ENCODE measurements around the gene IGSF3. TPM values are rescaled to one million over a fixed set of nuclear protein-coding genes. Genes with fewer than 3 reads are reported as not detected.
A peak's percentile ranks its signal among the peaks of the same experiment; 100 is the strongest.
"Not testable (repeated sequence)": the region's sequence is repeated elsewhere in the genome, so short reads cannot be mapped to it uniquely, and the experiment has no call there.

IGSF3 gene
- total RNA-seq, 1 donor from 2014 or later: 43.3 TPM

- not testable (repeated sequence) for H3K4me3 Mint-ChIP-seq (ENCODE audit: low read depth); H3K27ac Mint-ChIP-seq; H3K27me3 Mint-ChIP-seq; DNase-seq (ENCODE audit: low spot score, unreplicated experiment); H3K36me3 Mint-ChIP-seq (ENCODE audit: insufficient read depth); H3K9me3 Mint-ChIP-seq (ENCODE audit: low read depth)
- H3K4me1 Mint-ChIP-seq (ENCODE audit: low read depth): peaks cover 16% of the 10 kb centered on the region
- peak; percentile 20 for TF ChIP-seq CTCF (IDR thresholded peaks at IDR 0.05; ENCODE audit: unreplicated experiment)
These were observed 49.7 kb downstream of the IGSF3 start for GRCh38 chr1:116617808-116618207.

GRCh38 chr1:116613825-116614224, 53.7 kb downstream of the IGSF3 start:
- H3K27me3 Mint-ChIP-seq; H3K36me3 Mint-ChIP-seq (ENCODE audit: insufficient read depth); H3K9me3 Mint-ChIP-seq (ENCODE audit: low read depth); H3K4me1 Mint-ChIP-seq (ENCODE audit: low read depth); DNase-seq (ENCODE audit: low spot score, unreplicated experiment); H3K27ac Mint-ChIP-seq; H3K4me3 Mint-ChIP-seq (ENCODE audit: low read depth): not testable (repeated sequence)

GRCh38 chr1:116609801-116610371, 57.6 kb downstream of the IGSF3 start:
- H3K4me1 Mint-ChIP-seq (ENCODE audit: low read depth); H3K4me3 Mint-ChIP-seq (ENCODE audit: low read depth); H3K36me3 Mint-ChIP-seq (ENCODE audit: insufficient read depth); H3K9me3 Mint-ChIP-seq (ENCODE audit: low read depth); H3K27me3 Mint-ChIP-seq; DNase-seq (ENCODE audit: low spot score, unreplicated experiment); H3K27ac Mint-ChIP-seq: not testable (repeated sequence)

GRCh38 chr1:116608841-116609240, 58.7 kb downstream of the IGSF3 start:
- H3K9me3 Mint-ChIP-seq (ENCODE audit: low read depth); H3K36me3 Mint-ChIP-seq (ENCODE audit: insufficient read depth); DNase-seq (ENCODE audit: low spot score, unreplicated experiment); H3K27ac Mint-ChIP-seq; H3K27me3 Mint-ChIP-seq; H3K4me1 Mint-ChIP-seq (ENCODE audit: low read depth); H3K4me3 Mint-ChIP-seq (ENCODE audit: low read depth): not testable (repeated sequence)

- H3K27ac Mint-ChIP-seq; H3K9me3 Mint-ChIP-seq (ENCODE audit: low read depth); H3K36me3 Mint-ChIP-seq (ENCODE audit: insufficient read depth): not testable (repeated sequence)
These were observed 59.4 kb downstream of the IGSF3 start for GRCh38 chr1:116608151-116608550.

GRCh38 chr1:116607463-116607862, 60.1 kb downstream of the IGSF3 start:
- H3K4me3 Mint-ChIP-seq (ENCODE audit: low read depth); H3K27me3 Mint-ChIP-seq; DNase-seq (ENCODE audit: low spot score, unreplicated experiment); H3K27ac Mint-ChIP-seq; H3K36me3 Mint-ChIP-seq (ENCODE audit: insufficient read depth); H3K4me1 Mint-ChIP-seq (ENCODE audit: low read depth); H3K9me3 Mint-ChIP-seq (ENCODE audit: low read depth): not testable (repeated sequence)

More at GRCh38 chr1:116608151-116608550, 59.4 kb downstream of the IGSF3 start:
- H3K4me3 Mint-ChIP-seq (ENCODE audit: low read depth); H3K27me3 Mint-ChIP-seq; DNase-seq (ENCODE audit: low spot score, unreplicated experiment); H3K4me1 Mint-ChIP-seq (ENCODE audit: low read depth): not testable (repeated sequence)

GRCh38 chr1:116606067-116606466, 61.5 kb downstream of the IGSF3 start:
- H3K27ac Mint-ChIP-seq; H3K9me3 Mint-ChIP-seq (ENCODE audit: low read depth); H3K27me3 Mint-ChIP-seq; H3K4me1 Mint-ChIP-seq (ENCODE audit: low read depth); H3K36me3 Mint-ChIP-seq (ENCODE audit: insufficient read depth); H3K4me3 Mint-ChIP-seq (ENCODE audit: low read depth); DNase-seq (ENCODE audit: low spot score, unreplicated experiment): not testable (repeated sequence)

GRCh38 chr1:116605315-116605714, 62.2 kb downstream of the IGSF3 start:
- Mint-ChIP-seq H3K36me3 (ENCODE audit: insufficient read depth) (peaks cover 1% of the 10 kb centered on the region), H3K27me3 (no peaks in the 10 kb centered on the region), H3K27ac (no peak overlapping the region), H3K4me3 (ENCODE audit: low read depth) (no peak overlapping the region), H3K4me1 (ENCODE audit: low read depth) (no peaks in the 10 kb centered on the region), H3K9me3 (ENCODE audit: low read depth) (no peaks in the 10 kb centered on the region)
- no peak for TF ChIP-seq CTCF (IDR thresholded peaks at IDR 0.05; ENCODE audit: unreplicated experiment)
- DNase-seq (ENCODE audit: low spot score, unreplicated experiment): no peak

GRCh38 chr1:116604408-116604807, 63.1 kb downstream of the IGSF3 start:
- DNase-seq (ENCODE audit: low spot score, unreplicated experiment); H3K27me3 Mint-ChIP-seq; H3K4me1 Mint-ChIP-seq (ENCODE audit: low read depth); H3K36me3 Mint-ChIP-seq (ENCODE audit: insufficient read depth); H3K9me3 Mint-ChIP-seq (ENCODE audit: low read depth); H3K27ac Mint-ChIP-seq; H3K4me3 Mint-ChIP-seq (ENCODE audit: low read depth): not testable (repeated sequence)

GRCh38 chr1:116603646-116604045, 63.9 kb downstream of the IGSF3 start:
- H3K4me1 Mint-ChIP-seq (ENCODE audit: low read depth); H3K9me3 Mint-ChIP-seq (ENCODE audit: low read depth); H3K4me3 Mint-ChIP-seq (ENCODE audit: low read depth); H3K27ac Mint-ChIP-seq; H3K27me3 Mint-ChIP-seq; DNase-seq (ENCODE audit: low spot score, unreplicated experiment); H3K36me3 Mint-ChIP-seq (ENCODE audit: insufficient read depth): not testable (repeated sequence)

- H3K27ac Mint-ChIP-seq; H3K27me3 Mint-ChIP-seq; H3K4me3 Mint-ChIP-seq (ENCODE audit: low read depth); DNase-seq (ENCODE audit: low spot score, unreplicated experiment); H3K9me3 Mint-ChIP-seq (ENCODE audit: low read depth); H3K36me3 Mint-ChIP-seq (ENCODE audit: insufficient read depth): not testable (repeated sequence)
- peaks cover 18% of the 10 kb centered on the region for H3K4me1 Mint-ChIP-seq (ENCODE audit: low read depth)
These were observed 68.2 kb downstream of the IGSF3 start for GRCh38 chr1:116599369-116599768.
